ENCODE measurements around the gene TXNDC2.
A peak's percentile ranks its signal among the peaks of the same experiment; 100 is the strongest.
"Not testable (repeated sequence)": the region's sequence is repeated elsewhere in the genome, so short reads cannot be mapped to it uniquely, and the experiment has no call there.

TXNDC2 gene

DNA sequence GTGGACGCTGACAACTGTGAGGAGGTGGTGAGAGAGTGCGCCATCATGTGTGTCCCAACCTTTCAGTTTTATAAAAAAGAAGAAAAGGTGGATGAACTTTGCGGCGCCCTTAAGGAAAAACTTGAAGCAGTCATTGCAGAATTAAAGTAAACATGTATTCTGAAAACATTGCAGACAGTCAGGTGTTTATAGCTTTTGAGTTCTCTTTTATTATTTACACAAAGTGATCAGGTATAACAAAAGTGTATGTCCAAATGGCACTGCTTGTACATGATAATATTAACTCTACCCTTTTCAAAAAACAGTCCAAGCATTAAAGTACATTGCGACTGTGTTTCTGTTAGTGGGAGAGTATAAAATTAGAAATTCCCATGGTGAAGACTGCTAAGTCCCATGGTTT lies 2.2 kb downstream of the TXNDC2 start:
- DNase-seq: no peak

- DNase-seq: no peak
These were observed 4.4 kb downstream of the TXNDC2 start for GRCh38 chr18:9890196-9890595.

- no peak for DNase-seq
These were observed 5.2 kb downstream of the TXNDC2 start for GRCh38 chr18:9890957-9891356.

GRCh38 chr18:9891515-9891914 lies 5.7 kb downstream of the TXNDC2 start:
- DNase-seq: not testable (repeated sequence)

DNA sequence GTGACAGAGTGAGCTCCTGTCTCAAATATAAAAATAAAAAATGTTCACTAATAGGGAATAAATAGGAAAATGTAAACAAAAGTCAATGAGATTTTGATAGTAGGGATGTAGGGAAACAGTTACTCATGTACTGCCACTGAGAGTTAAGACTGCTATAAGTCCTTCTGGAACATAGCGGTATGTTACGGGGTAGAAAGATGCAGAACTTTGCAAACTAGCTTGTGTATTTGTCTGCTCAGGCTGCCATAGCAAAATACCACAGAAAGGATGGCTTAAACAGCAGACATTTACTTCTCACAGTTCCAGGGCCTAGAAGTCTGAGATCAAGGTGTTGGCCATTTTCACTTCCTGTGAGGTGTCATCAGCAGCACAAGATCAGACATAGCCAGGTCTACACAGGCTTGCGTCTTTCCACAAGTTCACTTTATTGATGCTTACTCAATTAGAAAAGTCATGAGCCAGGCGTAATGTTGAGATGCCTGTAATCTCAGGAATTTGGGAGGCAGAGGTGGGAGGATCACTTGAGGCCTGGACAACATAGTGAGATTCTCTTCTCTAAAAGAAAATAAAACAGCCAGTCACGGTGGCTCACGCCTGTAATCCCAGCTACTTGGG lies 8.8 kb downstream of the TXNDC2 start:
- no peak for DNase-seq

GRCh38 chr18:9897129-9897528 lies 11.4 kb downstream of the TXNDC2 start:
- DNase-seq: no peak

DNA sequence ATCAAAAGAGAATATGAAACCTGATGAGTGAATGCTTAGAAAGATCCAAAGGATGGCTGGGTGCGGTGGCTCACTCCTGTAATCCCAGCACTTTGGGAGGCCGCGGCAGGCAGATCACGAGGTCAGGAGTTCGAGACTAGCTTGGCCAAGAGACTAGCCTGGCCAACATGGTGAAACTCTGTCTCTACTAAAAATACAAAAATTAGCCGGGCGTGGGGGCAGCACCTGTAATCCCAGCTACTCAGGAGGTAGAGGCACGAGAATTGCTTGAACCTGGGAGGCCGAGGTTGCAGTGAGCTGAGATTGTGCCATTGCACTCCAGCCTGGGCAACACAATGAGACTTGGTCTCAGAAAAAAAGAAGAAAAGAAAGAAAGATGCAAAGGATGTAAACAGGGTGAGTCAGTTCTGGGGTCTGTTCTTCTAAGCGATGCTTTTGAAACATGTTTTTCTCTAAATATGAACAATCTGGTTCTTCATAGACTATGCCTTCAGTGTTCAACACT lies 12.1 kb downstream of the TXNDC2 start:
- not testable (repeated sequence) for DNase-seq

GRCh38 chr18:9898792-9899549 lies 13.2 kb downstream of the TXNDC2 start:
- DNase-seq: no peak

DNA sequence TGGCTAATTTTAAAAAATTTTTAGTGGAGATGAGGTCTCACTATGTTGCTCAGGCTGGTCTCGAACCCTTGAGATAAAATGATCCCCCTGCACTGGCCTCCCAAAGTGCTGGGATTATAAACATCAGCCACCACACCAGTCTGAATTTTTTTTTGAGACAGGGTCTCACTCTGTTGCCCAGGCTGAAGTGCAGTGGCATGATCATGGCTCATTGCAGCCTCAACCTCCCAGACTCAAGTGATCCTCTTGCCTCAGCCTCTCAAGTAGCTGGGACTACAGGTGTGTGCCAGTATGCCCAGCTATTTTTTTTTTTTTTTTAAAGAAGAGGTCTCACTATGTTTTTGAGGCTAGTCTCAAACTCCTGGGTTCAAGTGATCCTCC lies 13.8 kb downstream of the TXNDC2 start:
- DNase-seq: not testable (repeated sequence)

GRCh38 chr18:9900699-9901098 lies 14.9 kb downstream of the TXNDC2 start:
- no peak for DNase-seq

- DNase-seq: no peak
These were observed 15.6 kb downstream of the TXNDC2 start for GRCh38 chr18:9901377-9901776.

GRCh38 chr18:9902264-9902663 lies 16.5 kb downstream of the TXNDC2 start:
- DNase-seq: not testable (repeated sequence)

DNA sequence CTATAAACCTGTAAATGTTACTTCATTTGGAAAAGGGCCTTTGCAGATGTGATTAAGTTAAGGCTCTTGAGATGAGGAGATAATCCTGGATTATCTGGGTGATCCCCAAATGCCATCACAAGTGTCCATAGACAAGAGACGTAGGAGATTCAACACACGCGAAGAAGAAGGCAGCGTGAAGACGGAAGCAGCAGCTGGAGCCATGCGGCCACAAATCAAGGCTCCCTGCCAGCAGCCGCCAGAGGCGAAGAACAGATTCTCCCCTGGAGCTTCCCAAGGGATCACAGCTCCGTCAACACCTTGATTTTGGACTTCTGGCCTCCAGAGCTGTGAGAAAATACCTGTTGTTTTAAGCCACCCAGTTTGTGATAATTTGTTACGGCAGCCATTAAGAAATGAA lies 17.1 kb downstream of the TXNDC2 start:
- DNase-seq: no peak

DNA sequence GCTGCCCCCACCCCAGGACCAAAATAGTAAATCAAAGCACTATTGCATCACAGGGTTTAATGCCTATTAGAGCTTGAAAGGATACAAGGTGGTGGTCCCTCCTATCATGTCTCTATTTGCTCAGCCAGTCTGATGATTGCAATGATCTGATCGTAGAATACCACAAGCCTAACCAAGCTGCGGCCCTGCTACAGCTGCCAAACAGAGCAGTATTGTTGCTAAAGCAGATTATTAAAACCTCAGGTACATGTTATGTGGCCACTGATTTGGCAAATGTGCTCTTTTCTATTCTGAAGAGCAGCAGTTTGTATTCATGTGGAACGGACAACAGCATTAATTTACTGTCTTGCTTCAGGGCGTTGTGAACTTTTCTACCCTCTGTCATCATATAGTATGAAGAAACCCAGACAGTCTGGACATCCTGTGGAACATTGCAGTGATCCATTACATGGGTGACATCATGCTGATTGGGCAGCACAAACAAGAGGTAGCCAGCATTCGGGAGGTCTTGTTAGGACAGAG lies 19.7 kb downstream of the TXNDC2 start:
- no peak for DNase-seq

- DNase-seq: no peak
These were observed 20.7 kb downstream of the TXNDC2 start for GRCh38 chr18:9906481-9906880.

DNA sequence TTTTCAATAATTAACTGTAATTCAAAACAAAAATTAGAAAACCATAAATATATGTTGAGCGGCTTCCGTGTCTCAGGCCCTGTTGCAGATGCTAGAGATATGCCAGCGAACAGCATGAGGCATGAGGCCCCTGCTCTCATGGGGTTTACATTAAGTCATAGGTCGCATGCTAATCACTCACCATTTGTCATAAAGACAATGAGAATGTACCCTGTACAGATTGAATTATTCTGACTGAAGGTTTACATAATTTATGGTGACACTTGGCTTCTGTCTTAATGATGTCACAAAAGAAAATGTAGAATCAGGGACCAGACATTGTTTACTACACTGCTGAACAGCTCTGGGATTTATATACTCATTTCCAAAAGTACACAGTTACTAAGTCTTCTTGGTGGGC lies 22.1 kb downstream of the TXNDC2 start:
- no peak for DNase-seq

- DNase-seq: no peak
These were observed 24.3 kb downstream of the TXNDC2 start for GRCh38 chr18:9910071-9910470.

- DNase-seq: no peak
These were observed 24.9 kb downstream of the TXNDC2 start for GRCh38 chr18:9910661-9911060.

- DNase-seq: no peak
These were observed 25.5 kb downstream of the TXNDC2 start for GRCh38 chr18:9911226-9911625.

DNA sequence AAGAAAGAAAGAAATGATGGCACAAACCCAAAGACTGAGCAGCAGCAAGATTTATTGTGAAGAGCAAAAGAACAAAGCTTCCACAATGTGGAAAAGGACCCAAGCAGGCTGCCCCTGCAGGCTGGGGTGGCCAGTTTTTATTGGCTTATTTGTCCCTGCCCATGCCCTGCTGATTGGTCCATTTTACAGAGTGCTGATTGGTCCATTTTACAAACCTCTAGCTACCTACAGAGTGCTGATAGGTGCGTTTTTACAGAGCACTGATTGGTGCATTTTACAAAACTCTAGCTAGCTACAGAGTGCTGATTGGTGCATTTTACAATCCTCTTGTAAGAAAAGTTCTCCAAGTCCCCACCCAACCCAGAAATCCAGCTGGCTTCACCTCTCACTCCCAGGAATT lies 26.5 kb downstream of the TXNDC2 start:
- not testable (repeated sequence) for DNase-seq

- DNase-seq: no peak
These were observed 27.4 kb downstream of the TXNDC2 start for GRCh38 chr18:9913151-9913525.

DNA sequence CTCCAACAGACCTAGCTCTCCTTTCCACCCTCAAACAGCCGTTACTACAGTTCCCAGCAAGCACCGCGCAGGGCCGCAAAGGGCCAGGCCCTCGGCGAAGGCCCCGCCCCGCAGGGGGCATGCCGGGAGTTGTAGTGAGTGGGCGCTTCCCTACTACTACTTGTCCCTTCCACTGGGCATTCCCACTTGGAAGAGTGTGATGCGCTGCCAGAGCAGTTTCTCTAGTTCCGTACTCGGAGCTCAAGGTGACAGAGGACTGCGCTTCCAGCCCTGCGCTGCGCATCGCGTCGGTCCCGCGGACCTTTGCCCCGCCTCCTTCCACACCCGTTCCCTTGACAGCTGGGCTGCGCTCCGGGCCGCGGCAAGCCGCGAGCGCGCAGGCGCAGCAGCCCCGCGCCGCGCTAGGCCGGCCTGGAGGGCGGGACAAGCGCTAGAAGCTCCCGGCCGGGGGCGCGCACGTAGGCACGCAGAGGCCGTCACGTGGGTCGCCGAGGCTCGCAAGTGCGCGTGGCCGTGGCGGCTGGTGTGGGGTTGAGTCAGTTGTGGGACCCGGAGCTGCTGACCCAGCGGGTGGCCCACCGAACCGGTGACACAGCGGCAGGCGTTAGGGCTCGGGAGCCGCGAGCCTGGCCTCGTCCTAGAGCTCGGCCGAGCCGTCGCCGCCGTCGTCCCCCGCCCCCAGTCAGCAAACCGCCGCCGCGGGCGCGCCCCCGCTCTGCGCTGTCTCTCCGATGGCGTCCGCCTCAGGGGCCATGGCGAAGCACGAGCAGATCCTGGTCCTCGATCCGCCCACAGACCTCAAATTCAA lies 28.0 kb downstream of the TXNDC2 start, which contains the start of gene VAPA:
VAPA (plus strand) TSS at position 491 of the 808 bp plus-strand sequence; CDS start at position 732, 241 bp downstream.
- DNase-seq: peak; percentile 89

DNA sequence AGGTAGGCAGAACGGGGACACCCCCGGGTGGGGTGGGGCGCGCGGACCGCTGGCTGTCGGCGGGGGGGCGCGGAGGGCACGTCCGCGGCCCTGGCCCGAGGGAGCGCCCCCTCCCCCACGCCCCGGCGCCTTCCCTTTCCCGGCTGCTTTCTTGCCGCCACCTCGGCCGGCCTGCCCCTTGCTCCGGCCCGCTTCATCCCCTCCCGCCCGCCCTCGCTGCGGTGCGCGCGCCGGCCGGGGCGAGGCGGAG lies 28.5 kb downstream of the TXNDC2 start:
- DNase-seq: no peak

Data from T1000 (cell line).